ENCODE measurements around the gene CD300LB.

GRCh38 chr17:74516561-74517328 is 14.5 kb downstream of the CD300LB start:
- no peak for TF ChIP-seq POLR2A (IDR thresholded peaks at IDR 0.05)
- no peak for TF ChIP-seq CTCF (IDR thresholded peaks at IDR 0.05)

Data from body of pancreas (tissue), 4 donors.